ENCODE data around the gene ETV3L.

ETV3L gene

DNA sequence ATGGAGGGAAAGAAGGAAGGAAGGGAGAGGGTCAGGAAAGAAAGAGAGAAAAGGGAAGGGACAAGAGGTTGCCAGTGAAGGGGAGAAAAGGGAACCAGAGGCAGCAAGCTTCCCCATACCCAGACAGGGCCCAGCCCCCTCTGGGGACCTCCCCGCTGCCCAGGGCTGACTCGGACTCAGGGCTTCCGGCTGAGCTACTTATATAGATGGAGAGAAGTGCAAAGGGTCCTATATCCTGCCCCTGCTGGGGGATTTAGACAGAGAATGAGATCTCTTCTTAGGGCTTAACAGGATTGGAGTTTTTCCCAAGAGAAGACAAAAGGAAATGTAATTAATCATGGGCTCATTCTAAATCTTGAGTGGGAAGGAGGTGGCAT lies at the start of gene ETV3L:
Gene ETV3L (minus strand): TSS at position 176 of the 377 bp plus-strand sequence. CDS start 285 bp downstream, outside the sequence.
- DNase-seq (ENCODE audit: low spot score), result no peak

- DNase-seq (ENCODE audit: low spot score), result no peak
Observed at GRCh38 chr1:157147906-157148700, 48.5 kb upstream of the ETV3L start.

- no peak for DNase-seq (ENCODE audit: low spot score)
Observed at GRCh38 chr1:157147037-157147436, 47.4 kb upstream of the ETV3L start.

GRCh38 chr1:157146244-157146643 lies 46.6 kb upstream of the ETV3L start:
- DNase-seq (ENCODE audit: low spot score), result no peak

- no peak for DNase-seq (ENCODE audit: low spot score)
Observed at GRCh38 chr1:157145076-157145475, 45.5 kb upstream of the ETV3L start.

DNA sequence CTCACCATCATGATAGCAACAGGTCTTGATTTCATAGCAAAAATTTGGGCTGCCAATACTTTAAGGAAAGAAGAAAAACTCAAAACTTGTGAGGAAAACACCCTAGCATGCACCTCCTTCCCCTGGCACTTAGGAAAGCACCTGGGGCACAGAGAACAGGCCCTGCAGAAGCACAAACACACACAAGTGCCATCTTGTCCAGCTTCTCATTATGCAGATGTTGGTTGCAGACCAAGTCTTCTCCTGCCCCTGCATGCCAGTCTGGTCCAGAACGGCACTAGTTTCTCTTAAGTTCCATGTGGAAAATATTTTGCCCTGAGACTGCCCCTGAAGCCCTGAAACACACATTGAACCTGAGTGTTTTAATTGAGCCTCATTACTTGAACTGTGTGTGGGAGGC lies 44.9 kb upstream of the ETV3L start:
- DNase-seq (ENCODE audit: low spot score), result no peak

GRCh38 chr1:157142765-157143423 lies 43.3 kb upstream of the ETV3L start:
- DNase-seq (ENCODE audit: low spot score), result no peak

DNA sequence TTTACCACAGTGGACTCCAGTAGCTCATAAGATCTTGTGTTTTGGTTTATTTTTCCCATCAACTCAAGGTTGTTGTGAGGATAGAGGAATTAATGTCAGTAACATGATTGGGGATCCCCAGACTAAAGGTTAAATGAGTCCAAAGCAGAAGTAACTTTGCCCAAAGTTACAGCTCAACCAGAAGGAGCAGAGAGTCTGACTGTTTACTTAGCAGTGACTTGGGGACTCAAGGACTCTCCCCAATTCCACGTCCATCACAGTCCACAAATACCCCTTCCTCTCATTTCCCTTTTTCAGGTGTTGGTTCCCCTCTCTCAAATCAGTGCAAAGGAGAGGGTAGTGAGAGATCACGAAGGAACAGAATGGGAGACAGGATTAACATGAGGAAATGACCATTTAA lies 42.6 kb upstream of the ETV3L start:
- DNase-seq (ENCODE audit: low spot score), result no peak

DNA sequence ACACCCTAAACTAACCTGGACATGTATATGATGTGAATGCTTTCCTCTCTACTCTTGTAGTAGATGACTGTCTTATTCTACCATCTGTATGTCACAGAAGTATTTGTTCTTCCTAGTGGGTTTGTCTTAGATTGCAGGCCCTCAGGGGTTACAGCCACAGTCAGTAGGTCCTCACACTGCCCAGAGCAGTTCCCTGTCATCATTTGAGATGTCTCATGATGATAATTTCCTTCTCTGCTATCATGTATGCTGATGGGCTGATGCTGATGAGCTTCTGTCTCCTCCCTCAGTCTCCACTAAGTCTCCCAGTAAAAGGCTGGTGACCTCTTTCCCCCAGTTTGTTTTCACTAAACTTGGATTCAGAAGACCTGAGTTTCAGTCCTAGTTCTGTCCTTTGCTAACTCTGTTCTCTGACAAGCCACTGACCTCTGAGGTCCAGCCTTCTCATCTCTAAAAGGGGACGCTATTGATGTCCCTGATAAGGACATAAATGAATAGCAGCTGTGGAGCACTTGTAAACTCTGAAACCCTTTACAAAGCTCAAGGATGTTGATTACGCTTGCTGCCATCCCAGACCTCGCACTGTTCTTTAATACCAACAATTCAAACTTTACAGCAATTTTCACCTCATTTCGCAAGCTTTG lies 41.7 kb upstream of the ETV3L start:
- DNase-seq (ENCODE audit: low spot score), result no peak

- no peak for DNase-seq (ENCODE audit: low spot score)
Observed at GRCh38 chr1:157140063-157140588, 40.5 kb upstream of the ETV3L start.

DNA sequence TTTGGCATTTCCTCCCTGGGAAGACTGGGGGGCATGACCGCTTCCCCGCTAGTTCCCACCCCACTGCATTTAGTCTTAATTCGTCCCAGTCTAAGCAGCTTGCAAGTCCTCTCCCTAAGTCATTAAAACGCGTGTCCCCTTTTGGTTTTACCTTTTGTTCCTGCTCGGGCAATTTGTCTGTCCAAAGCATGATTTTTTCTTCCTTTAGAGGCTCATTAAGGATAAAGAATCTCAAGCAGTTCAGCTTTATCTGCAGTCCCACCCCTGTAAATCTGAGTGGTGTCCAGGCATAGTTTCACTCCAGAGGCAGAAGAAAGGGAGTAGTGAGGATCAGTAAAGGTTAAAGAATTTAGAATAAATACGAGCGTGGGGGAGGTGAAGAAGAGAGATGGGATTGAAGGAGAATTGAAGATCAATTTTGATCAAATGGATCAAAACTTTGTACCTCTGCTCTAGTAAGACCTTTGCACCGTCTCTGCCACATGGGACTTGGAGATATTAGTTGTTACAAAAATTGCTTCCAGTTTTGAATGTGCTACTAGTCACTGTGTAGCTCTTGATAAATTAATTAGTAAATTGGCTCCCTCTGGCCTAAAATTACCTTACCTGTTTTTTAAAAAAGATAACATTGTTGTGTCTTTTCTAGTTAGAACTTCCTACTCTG lies 39.6 kb upstream of the ETV3L start:
- DNase-seq (ENCODE audit: low spot score), result no peak

- DNase-seq (ENCODE audit: low spot score), result peak; percentile 93
Observed at GRCh38 chr1:157138220-157139051, 38.8 kb upstream of the ETV3L start, which contains the start of gene ETV3. Gene ETV3 (minus strand): TSS chr1:157138395. CDS start chr1:157136352, 2,043 bp downstream.

- no peak for DNase-seq (ENCODE audit: low spot score)
Observed at GRCh38 chr1:157137408-157138219, 38.0 kb upstream of the ETV3L start.

DNA sequence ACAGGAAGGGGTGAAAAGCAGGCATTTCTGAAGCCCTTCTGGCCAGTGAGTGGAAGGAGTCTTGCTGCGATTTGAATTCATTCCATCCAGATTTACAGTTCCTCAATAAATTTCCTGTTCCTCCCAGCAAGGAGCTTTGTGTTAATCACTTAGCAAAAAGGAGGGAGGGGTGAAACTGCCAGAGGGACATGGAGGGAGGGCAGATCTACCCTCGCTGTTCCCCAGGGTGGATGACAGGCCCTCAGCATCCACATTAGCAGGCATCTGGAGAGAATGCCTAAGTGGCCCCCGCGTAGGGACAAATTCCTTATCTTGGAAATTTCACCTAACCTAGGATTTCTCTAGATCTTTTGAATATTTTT lies 37.4 kb upstream of the ETV3L start:
- peak; percentile 54 for DNase-seq (ENCODE audit: low spot score)

DNA sequence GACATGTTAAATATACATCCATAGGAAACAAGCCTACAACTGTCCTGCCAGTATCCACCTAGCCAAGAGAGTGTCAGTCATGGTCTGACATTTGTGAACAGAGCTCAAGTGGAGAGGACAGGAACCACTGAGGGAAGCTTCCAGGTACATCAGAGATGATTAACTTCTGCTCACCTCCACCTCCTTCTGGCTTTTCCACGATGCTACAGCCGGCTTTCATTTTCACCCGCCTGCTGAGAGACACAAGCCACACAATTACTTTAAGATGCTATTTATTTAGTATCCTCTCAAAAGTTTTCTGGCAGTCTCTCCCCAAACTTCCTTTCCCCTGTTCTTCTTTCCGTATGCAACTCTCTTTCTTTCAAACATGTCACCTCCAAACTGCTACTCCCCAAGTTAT lies 36.5 kb upstream of the ETV3L start:
- DNase-seq (ENCODE audit: low spot score), result no peak

DNA sequence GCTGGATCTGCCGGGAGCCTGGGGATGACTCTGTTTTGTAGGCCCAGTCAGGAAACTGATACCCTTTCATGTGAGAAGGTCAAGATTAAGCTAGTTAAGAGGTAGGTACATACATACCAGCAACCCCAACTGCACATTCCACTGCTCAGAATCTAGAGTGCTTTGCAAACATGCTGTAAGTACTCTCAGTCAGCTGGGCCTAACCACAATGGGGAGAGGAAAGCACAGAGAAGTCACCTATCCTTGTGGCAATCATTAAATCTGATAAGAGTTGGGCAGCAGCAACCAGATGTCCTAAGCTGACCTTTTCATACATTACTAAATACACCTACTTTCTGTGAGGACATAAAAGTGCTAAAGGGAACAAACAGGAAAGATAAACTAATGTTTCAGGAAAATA lies 36.0 kb upstream of the ETV3L start:
- DNase-seq (ENCODE audit: low spot score), result no peak

GRCh38 chr1:157135070-157135469 lies 35.5 kb upstream of the ETV3L start:
- no peak for DNase-seq (ENCODE audit: low spot score)

- no peak for DNase-seq (ENCODE audit: low spot score)
Observed at GRCh38 chr1:157134442-157134841, 34.8 kb upstream of the ETV3L start.

DNA sequence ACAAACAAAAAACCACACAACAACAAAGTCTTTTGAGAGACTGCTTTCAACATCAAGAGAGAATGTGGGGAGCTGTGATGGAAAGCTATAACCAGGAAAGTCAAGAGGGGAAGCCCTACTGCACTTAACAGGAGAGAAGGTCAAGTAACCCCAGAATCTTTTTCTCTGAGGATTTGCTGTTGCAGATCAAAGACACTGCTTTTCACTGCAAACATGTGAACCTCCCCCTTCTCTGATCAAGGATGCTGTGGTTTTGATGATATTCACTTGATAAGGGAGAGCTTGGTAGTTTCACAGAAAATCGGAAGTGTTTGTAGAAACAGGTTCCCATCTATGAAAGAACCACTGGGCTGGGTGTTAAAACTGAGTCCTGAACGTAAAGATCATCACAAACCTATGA lies 33.8 kb upstream of the ETV3L start:
- no peak for DNase-seq (ENCODE audit: low spot score)

DNA sequence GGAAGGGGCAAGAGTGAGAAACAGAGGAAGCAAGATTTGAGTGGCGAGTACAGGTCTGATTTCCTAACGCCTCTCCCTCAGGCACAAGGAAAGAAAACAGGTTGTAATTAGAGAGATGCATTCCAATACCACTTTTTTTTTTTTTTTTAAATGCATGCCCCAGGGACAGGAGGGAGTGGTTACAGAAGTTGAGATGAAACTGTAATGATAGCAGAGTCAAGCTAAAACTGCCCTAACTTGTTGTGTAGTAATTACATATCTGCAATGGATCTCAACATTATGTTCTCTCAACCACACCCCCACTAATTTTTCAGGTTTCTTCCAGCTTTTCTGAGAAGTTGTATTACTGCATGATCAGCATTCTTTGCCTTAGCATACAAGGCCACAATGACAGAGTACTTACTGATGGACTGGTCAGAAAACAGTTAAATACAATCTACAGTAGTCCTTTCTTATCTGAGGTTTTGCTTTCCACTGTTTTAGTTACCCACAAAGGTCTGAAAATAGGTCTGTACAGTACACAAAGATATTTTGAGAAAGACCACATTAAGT lies 33.1 kb upstream of the ETV3L start:
- DNase-seq (ENCODE audit: low spot score), result no peak
